HG03439 (cell line): ENCODE results near the gene DNAH11.
"Not testable (repeated sequence)": the region's sequence is repeated elsewhere in the genome, so short reads cannot be mapped to it uniquely, and the experiment has no call there.

ENCODE experiments used
- ATAC-seq: cut with Tn5 transposase; IDR thresholded peaks from one replicate; pipeline ENCODE4 v1.9.1; 2021; ENCODE audit warnings: mild to moderate bottlenecking, moderate library complexity; ENCODE audit not compliant: unreplicated experiment

The DNAH11 gene, protein sequence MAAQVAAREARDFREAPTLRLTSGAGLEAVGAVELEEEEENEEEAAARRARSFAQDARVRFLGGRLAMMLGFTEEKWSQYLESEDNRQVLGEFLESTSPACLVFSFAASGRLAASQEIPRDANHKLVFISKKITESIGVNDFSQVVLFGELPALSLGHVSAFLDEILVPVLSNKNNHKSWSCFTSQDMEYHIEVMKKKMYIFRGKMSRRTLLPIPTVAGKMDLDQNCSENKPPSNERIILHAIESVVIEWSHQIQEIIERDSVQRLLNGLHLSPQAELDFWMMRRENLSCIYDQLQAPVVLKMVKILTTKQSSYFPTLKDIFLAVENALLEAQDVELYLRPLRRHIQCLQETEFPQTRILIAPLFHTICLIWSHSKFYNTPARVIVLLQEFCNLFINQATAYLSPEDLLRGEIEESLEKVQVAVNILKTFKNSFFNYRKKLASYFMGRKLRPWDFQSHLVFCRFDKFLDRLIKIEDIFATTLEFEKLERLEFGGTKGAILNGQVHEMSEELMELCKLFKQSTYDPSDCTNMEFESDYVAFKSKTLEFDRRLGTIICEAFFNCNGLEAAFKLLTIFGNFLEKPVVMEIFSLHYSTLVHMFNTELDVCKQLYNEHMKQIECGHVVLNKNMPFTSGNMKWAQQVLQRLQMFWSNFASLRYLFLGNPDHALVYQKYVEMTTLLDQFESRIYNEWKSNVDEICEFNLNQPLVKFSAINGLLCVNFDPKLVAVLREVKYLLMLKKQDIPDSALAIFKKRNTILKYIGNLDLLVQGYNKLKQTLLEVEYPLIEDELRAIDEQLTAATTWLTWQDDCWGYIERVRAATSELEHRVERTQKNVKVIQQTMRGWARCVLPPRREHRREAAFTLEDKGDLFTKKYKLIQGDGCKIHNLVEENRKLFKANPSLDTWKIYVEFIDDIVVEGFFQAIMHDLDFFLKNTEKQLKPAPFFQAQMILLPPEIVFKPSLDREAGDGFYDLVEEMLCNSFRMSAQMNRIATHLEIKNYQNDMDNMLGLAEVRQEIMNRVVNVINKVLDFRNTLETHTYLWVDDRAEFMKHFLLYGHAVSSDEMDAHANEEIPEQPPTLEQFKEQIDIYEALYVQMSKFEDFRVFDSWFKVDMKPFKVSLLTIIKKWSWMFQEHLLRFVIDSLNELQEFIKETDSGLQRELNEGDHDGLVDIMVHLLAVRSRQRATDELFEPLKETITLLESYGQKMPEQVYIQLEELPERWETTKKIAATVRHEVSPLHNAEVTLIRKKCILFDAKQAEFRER (N-terminal part only)

GRCh38 chr7:21542891-21543527 is at the start of gene DNAH11:
TSS of gene DNAH11 (plus strand) at chr7:21543039. CDS start at chr7:21543246, 207 bp downstream.
- peak; percentile 71 for ATAC-seq

DNA sequence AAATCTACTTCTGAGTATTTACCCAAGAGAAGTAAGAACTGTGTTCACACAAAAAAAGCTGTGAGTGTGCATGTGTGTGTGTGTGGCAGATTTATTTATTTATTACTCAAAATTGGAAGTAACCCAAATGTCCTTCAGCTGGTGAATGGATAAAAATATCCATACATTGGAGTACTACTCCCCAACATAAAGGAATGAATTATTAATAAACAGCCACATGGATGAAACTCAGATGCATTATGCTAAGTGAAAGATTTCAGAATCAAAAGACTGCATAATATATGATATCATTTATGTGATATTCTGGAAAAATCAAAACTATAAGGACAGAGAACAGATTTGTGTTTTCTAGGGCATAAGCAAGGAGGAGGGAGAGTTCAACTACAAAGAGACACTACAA is 47.1 kb upstream of the DNAH11 start:
- ATAC-seq = no peak

DNA sequence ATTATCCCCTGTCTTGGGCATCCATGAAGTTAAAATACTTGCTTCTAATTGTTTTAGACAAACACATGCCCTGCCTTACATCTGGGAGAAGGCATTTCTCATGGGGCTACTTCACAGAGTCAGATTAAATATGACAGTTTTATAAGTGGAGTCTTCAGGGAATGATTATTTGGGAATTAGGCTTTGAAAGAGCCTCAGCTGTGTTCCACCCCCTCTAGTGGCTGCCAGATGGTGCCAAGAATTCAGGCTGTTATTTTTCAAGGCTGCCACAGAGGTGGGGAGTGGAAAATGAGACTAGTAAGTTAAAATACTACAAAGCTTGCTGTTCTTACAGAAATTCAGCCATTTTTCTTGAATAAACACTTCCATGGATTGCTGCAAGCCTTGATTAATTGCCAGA is 45.8 kb upstream of the DNAH11 start:
- ATAC-seq = no peak

GRCh38 chr7:21500117-21500832 is 42.6 kb upstream of the DNAH11 start:
- no peak for ATAC-seq

DNA sequence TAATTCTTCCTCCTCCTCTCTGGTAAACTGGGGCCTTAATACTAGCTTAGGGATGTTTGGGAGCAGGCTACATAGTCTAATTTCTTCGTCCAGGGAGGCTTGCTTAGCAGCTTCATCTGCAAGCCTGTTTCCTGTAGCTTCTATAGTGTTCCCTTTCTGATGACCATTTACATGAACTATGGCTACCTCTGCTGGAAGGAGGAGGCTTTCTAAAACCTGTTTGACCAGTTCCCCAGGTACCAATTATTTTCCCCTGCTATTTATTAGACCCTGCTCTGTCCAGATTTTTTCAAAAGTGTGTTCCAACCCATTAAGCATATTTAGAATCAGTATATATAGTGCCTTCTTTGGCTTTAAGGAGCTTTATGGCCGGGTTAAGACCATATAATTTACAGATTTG is 38.8 kb upstream of the DNAH11 start:
- ATAC-seq = no peak

- ATAC-seq = no peak
These were observed 35.1 kb upstream of the DNAH11 start for GRCh38 chr7:21507627-21508343.

GRCh38 chr7:21508538-21508937 is 34.3 kb upstream of the DNAH11 start:
- ATAC-seq = no peak

GRCh38 chr7:21514062-21514461 is 28.8 kb upstream of the DNAH11 start:
- no peak for ATAC-seq

DNA sequence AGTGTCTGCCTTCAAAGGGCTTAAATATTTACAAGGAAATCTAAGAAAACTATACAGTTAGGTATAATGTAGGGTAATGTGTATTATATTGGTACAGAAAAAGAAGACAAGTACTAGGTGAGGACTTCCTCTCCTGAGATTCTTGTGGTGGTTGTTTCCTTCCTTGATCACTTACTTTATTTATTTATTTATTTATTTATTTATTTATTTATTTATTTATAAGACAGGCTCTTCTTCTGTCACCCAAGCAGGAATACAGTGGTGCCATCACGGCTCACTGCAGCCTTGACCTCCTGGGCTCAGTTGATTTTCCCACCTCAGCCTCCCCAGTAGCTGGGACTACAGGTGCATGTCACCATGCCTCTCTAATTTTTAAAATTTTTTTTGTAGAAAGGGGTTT is 18.2 kb upstream of the DNAH11 start:
- no peak for ATAC-seq

DNA sequence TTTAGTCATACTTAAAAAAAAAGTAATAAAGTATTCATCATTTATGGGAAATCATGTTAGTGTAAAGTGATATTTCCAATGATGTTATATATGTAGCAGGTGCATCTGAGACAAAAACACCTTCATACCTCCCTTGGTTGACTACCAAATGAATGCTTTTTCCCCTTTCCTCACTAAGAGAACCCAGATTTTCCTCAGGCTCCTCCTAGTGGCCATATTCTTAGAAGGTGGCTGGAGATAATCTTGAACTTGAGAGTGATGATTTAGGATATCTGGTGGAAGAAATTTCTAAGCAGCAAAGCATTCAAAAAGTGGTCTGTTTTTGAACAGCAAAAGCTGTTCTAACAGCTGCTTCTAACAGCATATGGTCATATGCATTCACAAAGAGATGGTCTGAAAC is 16.8 kb upstream of the DNAH11 start:
- ATAC-seq = no peak

DNA sequence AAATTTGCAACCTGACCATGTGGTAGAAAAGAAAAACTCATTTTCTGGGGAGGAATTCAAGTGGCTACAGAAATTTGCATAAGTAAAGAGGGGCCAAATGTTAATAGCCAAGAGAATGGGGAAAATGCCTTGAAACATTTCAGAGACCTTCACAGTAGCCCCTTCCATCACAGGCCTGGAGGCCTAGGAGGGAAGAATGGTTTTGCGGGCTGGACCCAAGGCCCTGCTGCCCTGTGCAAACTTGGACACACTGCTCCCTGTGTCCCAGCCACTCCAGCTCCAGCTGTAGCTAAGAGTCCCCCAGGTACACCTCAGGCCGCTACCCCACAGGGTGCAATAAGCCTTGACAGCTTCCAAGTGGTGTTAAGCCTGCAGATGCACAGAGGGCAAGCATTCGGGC is 16.4 kb upstream of the DNAH11 start:
- no peak for ATAC-seq

DNA sequence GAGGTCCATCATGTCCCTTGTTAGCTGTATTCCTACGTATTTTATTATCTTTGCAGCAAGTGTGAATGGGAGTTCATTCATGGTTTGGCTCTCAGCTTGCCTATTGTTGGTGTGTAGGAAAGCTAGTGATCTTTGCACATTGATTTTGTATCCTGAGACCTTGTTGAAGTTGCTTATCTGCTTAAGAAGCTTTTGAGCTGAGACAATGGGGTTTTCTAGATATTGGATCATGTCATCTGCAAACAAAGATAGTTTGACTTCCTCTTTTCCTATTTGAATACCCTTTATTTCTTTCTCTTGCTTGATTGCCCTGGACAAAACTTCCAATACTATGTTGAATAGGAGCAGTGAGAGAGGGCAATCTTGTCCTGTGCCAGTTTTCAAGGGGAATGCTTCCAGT is 10.4 kb upstream of the DNAH11 start:
- not testable (repeated sequence) for ATAC-seq

GRCh38 chr7:21533646-21534045 is 9.2 kb upstream of the DNAH11 start:
- ATAC-seq = not testable (repeated sequence)

GRCh38 chr7:21536445-21537118 is 6.3 kb upstream of the DNAH11 start:
- ATAC-seq = not testable (repeated sequence)

GRCh38 chr7:21538936-21539495 is 3.8 kb upstream of the DNAH11 start:
- no peak for ATAC-seq

DNA sequence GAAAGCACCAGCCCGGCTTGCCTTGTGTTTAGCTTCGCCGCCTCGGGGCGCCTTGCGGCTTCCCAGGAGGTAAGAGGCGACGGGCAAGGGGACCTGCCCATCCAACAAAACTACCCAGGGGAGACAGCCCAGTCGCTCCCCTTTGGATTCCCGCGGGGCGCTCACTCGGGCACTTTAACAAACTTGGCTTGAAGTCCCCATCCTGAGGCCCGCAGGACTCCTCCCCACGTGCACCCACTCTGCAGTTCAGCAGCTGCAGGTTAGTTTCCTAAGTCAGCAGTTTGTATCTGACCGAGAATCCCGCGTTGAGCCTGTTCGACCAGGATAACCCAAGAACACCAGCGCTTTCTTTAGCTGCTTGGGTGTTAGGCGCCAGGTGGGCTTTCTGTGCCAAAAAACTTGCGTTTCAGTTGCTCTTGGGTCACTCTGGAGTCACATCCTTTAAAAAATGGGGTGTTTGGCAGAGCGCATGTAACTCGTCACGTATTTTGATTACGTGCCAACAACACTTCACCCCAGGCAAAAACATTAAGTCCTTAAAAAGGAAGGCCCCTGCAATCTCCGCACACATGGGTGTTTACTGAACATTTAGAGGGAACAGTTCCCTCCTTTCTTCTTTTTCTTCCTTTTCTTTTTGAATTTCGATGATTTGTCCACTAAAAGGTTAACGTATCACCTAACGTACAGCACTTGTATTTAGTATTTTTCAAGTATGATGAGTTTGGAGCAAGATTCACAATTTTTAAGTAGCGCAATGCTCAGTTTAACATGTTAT is 876 bp downstream of the DNAH11 start:
- peak; percentile 28 for ATAC-seq

- no peak for ATAC-seq
These were observed 1.4 kb downstream of the DNAH11 start for GRCh38 chr7:21544303-21544656.

DNA sequence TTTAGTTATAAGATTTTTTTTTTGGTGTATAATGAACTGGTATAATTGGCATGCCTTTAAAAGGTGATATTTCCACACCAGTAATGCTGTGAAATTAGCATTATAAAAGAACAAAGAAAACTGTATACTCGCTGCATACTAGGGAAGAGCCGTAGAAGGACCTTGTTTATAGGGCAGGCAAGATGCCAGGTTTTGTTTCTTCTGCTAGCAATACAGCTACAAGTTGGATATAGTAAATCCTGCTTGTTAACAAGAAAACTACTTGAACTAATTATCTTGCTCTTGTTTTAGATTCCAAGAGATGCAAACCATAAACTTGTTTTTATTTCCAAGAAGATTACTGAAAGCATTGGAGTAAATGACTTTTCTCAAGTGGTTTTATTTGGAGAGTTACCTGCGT is 1.9 kb downstream of the DNAH11 start:
- no peak for ATAC-seq
